Duodenal mucosa (tissue), 2 donors: Measurements from ENCODE around the gene POLR3G.

Experiments
- H3K27ac ChIP-seq: one replicate; pipeline ENCODE4 v1.7.0; 2013; ENCODE audit warnings: low read depth, low read length
- H3K27me3 ChIP-seq, 2 donors: one replicate each; pipeline ENCODE4 v1.7.0; 2013; ENCODE audit warnings: low read length in 2 of 2, control low read depth in 1 of 2; ENCODE audit not compliant: insufficient read depth in 2 of 2, control insufficient read depth in 1 of 2
- H3K36me3 ChIP-seq, 2 donors: one replicate each; pipeline ENCODE4 v1.7.0; 2013; ENCODE audit warnings: low read length in 2 of 2, control low read depth in 1 of 2; ENCODE audit not compliant: insufficient read depth in 2 of 2, control insufficient read depth in 1 of 2
- H3K4me1 ChIP-seq, 2 donors: one replicate each; pipeline ENCODE4 v1.7.0; 2013; ENCODE audit warnings: low read length in 2 of 2, control low read depth in 1 of 2; ENCODE audit not compliant: insufficient read depth in 2 of 2, control insufficient read depth in 1 of 2
- H3K4me3 ChIP-seq, 2 donors: one replicate each; pipeline ENCODE4 v1.7.0; 2013; ENCODE audit warnings: low read length in 2 of 2, low read depth in 1 of 2
- H3K9ac ChIP-seq, 2 donors: one replicate each; pipeline ENCODE4 v1.7.0; 2013; ENCODE audit warnings: low read length in 2 of 2, low read depth in 1 of 2
- H3K9me3 ChIP-seq, 2 donors: one replicate each; pipeline ENCODE4 v1.7.0; 2013; ENCODE audit warnings: low read length in 2 of 2, control low read depth in 1 of 2; ENCODE audit not compliant: control insufficient read depth in 1 of 2

The POLR3G gene

DNA sequence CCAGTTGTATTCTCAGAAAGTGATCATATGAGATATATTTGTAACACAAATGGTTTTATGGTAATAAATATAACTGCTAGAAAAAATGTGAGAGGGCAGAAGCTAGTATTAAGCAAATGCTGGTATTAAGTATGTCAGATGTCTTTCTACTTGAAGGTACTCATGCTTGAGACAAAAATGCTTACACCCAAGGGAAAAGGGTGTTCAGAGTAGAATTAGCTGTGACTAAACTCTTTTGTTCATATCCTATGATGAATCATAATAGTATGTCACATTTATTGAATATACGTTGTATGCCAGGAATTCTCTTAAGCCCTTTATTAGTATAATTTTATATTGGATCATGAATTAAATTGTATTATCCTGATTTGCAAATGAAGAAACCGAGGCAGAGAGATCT is 86.1 kb downstream of the POLR3G start:
- Histone ChIP-seq H3K9ac (no peak overlapping the region), H3K27me3 (peaks cover 17 to 42% of the 10 kb centered on the region in 2 donors), H3K36me3 (no peaks in the 10 kb centered on the region), H3K27ac (no peak overlapping the region), H3K4me1 (peaks cover 0 to 12% of the 10 kb centered on the region in 2 donors), H3K9me3 (no peaks in the 10 kb centered on the region), H3K4me3 (no peak overlapping the region)

DNA sequence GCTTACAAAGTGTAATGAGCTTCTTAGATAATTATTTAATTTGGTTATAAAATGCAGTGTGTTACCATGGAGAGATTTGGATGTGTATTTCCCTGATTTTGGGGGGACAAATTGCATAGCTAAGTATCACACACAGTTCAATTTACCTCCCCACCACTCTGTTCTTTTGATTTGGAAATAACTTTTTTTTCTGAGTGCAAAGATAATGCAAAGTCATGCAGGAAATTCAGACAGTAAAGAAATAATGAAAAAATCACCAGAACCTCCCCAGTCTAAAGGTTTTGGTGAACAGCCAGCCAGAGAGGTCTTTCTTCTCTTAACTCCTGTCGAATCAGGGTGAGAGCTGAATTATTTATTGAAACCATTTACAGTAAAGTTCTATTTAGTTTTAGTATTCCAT is 87.1 kb downstream of the POLR3G start:
- Histone ChIP-seq H3K9me3 (no peaks in the 10 kb centered on the region), H3K27me3 (peaks cover 17 to 33% of the 10 kb centered on the region in 2 donors), H3K27ac (no peak overlapping the region), H3K9ac (no peak overlapping the region), H3K4me1 (peaks cover 0 to 12% of the 10 kb centered on the region in 2 donors), H3K36me3 (no peaks in the 10 kb centered on the region), H3K4me3 (no peak overlapping the region)

DNA sequence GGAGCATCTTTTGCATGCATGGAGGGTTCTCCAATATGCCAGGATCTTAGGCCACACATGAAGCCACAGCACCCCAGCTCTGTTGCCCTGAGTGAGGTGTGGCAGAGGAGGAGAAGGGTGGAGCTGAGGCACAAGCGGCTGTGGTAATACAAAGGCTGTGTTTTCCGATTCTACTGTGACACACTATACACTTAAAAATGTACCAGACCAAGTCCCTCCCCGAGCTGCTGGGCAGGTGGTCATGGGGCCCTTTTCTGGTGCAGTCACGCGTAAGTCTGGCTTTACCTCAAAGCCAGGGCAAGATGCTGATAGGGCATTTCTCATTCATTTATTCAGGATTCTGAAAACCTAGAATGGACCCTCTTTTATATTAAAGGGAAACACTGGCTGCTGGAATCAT is 87.7 kb downstream of the POLR3G start:
- H3K27me3 ChIP-seq: peaks cover 16 to 27% of the 10 kb centered on the region in 2 donors
- no peak overlapping the region for H3K9ac ChIP-seq
- H3K9me3 ChIP-seq: no peaks in the 10 kb centered on the region
- no peak overlapping the region for H3K4me3 ChIP-seq
- H3K27ac ChIP-seq: no peak overlapping the region
- no peaks in the 10 kb centered on the region for H3K36me3 ChIP-seq
- peaks cover 0 to 12% of the 10 kb centered on the region in 2 donors for H3K4me1 ChIP-seq

DNA sequence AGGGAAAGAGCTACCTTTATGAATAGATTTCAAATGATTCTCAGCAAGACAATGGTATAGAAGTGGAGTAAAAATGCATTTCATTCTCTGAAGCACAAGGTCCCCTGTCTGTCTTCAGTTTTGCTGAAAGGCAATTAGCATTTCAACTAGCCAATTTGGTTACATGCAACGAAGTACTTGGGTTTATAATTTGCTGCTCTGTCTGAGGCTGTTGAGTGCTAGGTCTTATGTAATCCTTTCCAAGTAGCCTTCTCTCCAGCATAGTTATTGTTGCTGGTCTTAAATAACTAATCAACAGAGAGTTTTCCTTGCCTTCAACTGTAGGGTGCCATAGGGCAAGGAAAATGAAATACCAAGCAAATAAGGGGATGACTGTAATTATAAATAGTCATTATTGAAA is 88.4 kb downstream of the POLR3G start:
- H3K27ac ChIP-seq: no peak overlapping the region
- no peak overlapping the region for H3K9ac ChIP-seq
- H3K9me3 ChIP-seq: no peaks in the 10 kb centered on the region
- H3K27me3 ChIP-seq: peaks cover 9 to 20% of the 10 kb centered on the region in 2 donors
- H3K4me3 ChIP-seq: no peak overlapping the region
- H3K36me3 ChIP-seq: no peaks in the 10 kb centered on the region
- H3K4me1 ChIP-seq: peaks cover 0 to 6% of the 10 kb centered on the region in 2 donors
